SK-N-SH (cell line): ENCODE measurements around the gene PLXNB1. TPM values are rescaled to one million over a fixed set of nuclear protein-coding genes. Genes with fewer than 3 reads are reported as not detected.

ENCODE experiments used
- CTCF ChIA-PET: fragments of 300-600, 350-600 bp; formaldehyde crosslinking; extraction: SDS; loops from one replicate; lab custom pipeline; 2021; lab: Yijun Ruan, JAX
- POLR2A ChIA-PET: fragments of 350-600 bp; sonication (Branson Sonifier 250); formaldehyde crosslinking; extraction: SDS; loops from one replicate; lab custom pipeline; 2020; ENCODE audit warnings: antibody characterized with exemption, inconsistent platforms; lab: Yijun Ruan, JAX
- DNase-seq: peaks from one replicate; pipeline ENCODE4 v3.0.0; 2012
- H2AFZ ChIP-seq: fragments of 200-600 bp; sonication (generic); 2 replicates; pipeline ENCODE4 v1.8.1; 2016; ENCODE audit warnings: antibody characterized with exemption, mild to moderate bottlenecking, low read depth
- H3F3A ChIP-seq: fragments of 200-600 bp; sonication (generic); replicated peaks from 2 replicates; pipeline ENCODE3; 2016; ENCODE audit warnings: antibody characterized with exemption, mild to moderate bottlenecking; ENCODE audit not compliant: insufficient read depth
- H3K27ac ChIP-seq, 2 experiments: fragments of 200-500 bp in 1 of 2; fragments of 200-600 bp in 1 of 2; sonication (Bioruptor generic) in 1 of 2; sonication (generic), shearing (Covaris generic) in 1 of 2; 2 replicates each; pipeline versions ENCODE4 v1.5.1 to v1.6.1; 2014 to 2016; ENCODE audit warnings: low read depth in 2 of 2, inconsistent platforms in 1 of 2, low read length in 1 of 2, mild to moderate bottlenecking in 1 of 2, mixed read lengths in 1 of 2
- H3K27me3 ChIP-seq: fragments of 200-600 bp; sonication (generic), shearing (Covaris generic); 2 replicates; pipeline ENCODE4 v1.6.1; 2016; ENCODE audit warnings: mixed run types; ENCODE audit not compliant: insufficient read depth
- H3K36me3 ChIP-seq, 2 experiments: fragments of 200-500 bp in 1 of 2; fragments of 200-600 bp in 1 of 2; sonication (Bioruptor generic) in 1 of 2; sonication (generic) in 1 of 2; replicated peaks in 1 of 2; 2 replicates each; pipeline versions ENCODE3 to v1.5.1; 2014 to 2016; ENCODE audit warnings: low read length in 1 of 2, mild to moderate bottlenecking in 1 of 2; ENCODE audit not compliant: insufficient read depth in 2 of 2, control insufficient read depth in 1 of 2
- H3K4me1 ChIP-seq, 2 experiments: fragments of 200-500 bp in 1 of 2; fragments of 200-600 bp in 1 of 2; sonication (Bioruptor generic) in 1 of 2; sonication (generic), shearing (Covaris generic) in 1 of 2; 2 replicates each; pipeline versions ENCODE4 v1.5.1 to v1.6.1; 2014 to 2016; ENCODE audit warnings: low read depth in 1 of 2, low read length in 1 of 2, mixed run types in 1 of 2; ENCODE audit not compliant: insufficient read depth in 2 of 2, control insufficient read depth in 1 of 2
- H3K4me2 ChIP-seq: fragments of 200-600 bp; sonication (generic), shearing (Covaris generic); 2 replicates; pipeline ENCODE4 v1.6.1; 2017; ENCODE audit warnings: mixed run types
- H3K4me3 ChIP-seq, 2 experiments: fragments of 200-500 bp in 1 of 2; fragments of 200-600 bp in 1 of 2; sonication (Bioruptor generic) in 1 of 2; sonication (generic), shearing (Covaris generic) in 1 of 2; 2 replicates each; pipeline versions ENCODE4 v1.5.1 to v1.8.1; 2014 to 2016; ENCODE audit warnings: low read depth in 2 of 2, inconsistent platforms in 1 of 2, low read length in 1 of 2, mild to moderate bottlenecking in 1 of 2, mixed read lengths in 1 of 2, moderate library complexity in 1 of 2
- H3K79me2 ChIP-seq: fragments of 200-600 bp; sonication (generic); 2 replicates; pipeline ENCODE4 v1.8.1; 2017; ENCODE audit warnings: mild to moderate bottlenecking; ENCODE audit not compliant: insufficient read depth
- H3K9ac ChIP-seq: fragments of 200-600 bp; sonication (generic); 2 replicates; pipeline ENCODE4 v1.6.1; 2017; ENCODE audit warnings: mixed run types
- H3K9me2 ChIP-seq: fragments of 200-600 bp; sonication (generic); 2 replicates; pipeline ENCODE4 v1.6.1; 2017; ENCODE audit warnings: mixed run types
- H3K9me3 ChIP-seq: fragments of 200-600 bp; sonication (generic); 2 replicates; pipeline ENCODE4 v1.6.1; 2017; ENCODE audit warnings: mixed run types, mild to moderate bottlenecking, moderate library complexity
- H4K20me1 ChIP-seq: fragments of 200-600 bp; sonication (generic); 2 replicates; pipeline ENCODE4 v1.6.1; 2017; ENCODE audit warnings: mild to moderate bottlenecking, mixed run types; ENCODE audit not compliant: insufficient read depth
- EP300 ChIP-seq, 2 experiments: IDR thresholded peaks; 2 replicates each; pipeline versions ENCODE4 v1.4.0 to v1.6.1; 2012; ENCODE audit warnings: borderline replicate concordance in 1 of 2, low read depth in 1 of 2, low read length in 1 of 2
- FOXJ3 ChIP-seq: sonication (generic); formaldehyde crosslinking; IDR thresholded peaks from 2 replicates; pipeline ENCODE4 v1.5.1; 2020; ENCODE audit warnings: mild to moderate bottlenecking, missing genetic modification reagents
- GATA2 ChIP-seq: sonication (generic); formaldehyde crosslinking; IDR thresholded peaks from 2 replicates; pipeline ENCODE4 v1.5.0; 2020; ENCODE audit warnings: mild to moderate bottlenecking, missing genetic modification reagents
- SIN3A ChIP-seq: IDR thresholded peaks from 2 replicates; pipeline ENCODE4 v1.6.1; 2012; ENCODE audit warnings: low read depth, mild to moderate bottlenecking, low read length, moderate library complexity, borderline replicate concordance
- USF1 ChIP-seq: IDR thresholded peaks from 2 replicates; pipeline ENCODE4 v1.4.0; 2012; ENCODE audit warnings: low read depth, borderline replicate concordance
- USF2 ChIP-seq: fragments of 150-350 bp; IDR thresholded peaks from 2 replicates; pipeline ENCODE4 v1.6.1; 2017; ENCODE audit warnings: antibody characterized with exemption, low read length, low read depth, borderline replicate concordance
- ZBTB33 ChIP-seq: IDR thresholded peaks from 2 replicates; pipeline ENCODE4 v1.4.0; 2012; ENCODE audit warnings: low read depth, borderline replicate concordance
- WGBS: methylation state at CpG from one replicate; pipeline ENCODE4 v1.1.6; 2017; ENCODE audit warnings: low lambda C conversion rate; 5-methylcytosine and 5-hydroxymethylcytosine counted together
- polyA plus RNA-seq, 3 experiments: library from polyadenylated mRNA; depleted of rRNA; stranded (reverse); fragments of >200 nt; gene quantifications; 2 replicates each; pipeline ENCODE4 v1.2.3, GENCODE V29; 2012

PLXNB1 gene
- polyA plus RNA-seq, 1 of the 3 experiments (the other 2 are of a cell fraction): 39.8 TPM

GRCh38 chr3:48417529-48418108, 12.3 kb downstream of the PLXNB1 start:
- Histone ChIP-seq H3K27ac (no peak overlapping the region), H3K4me3 (no peak overlapping the region), H3K9me3 (no peaks in the 10 kb centered on the region), H4K20me1 (no peaks in the 10 kb centered on the region), H3K79me2 (peaks cover 5% of the 10 kb centered on the region; the same call in 1 of the 2 replicates), H3K36me3 (peaks cover 0 to 65% of the 10 kb centered on the region in 2 experiments), H3K27me3 (no peaks in the 10 kb centered on the region), H2AFZ (no peak overlapping the region), H3K4me2 (no peak overlapping the region), H3K4me1 (peaks cover 0 to 16% of the 10 kb centered on the region in 2 experiments; a peak in 1 of 4 replicates), H3K9ac (no peak overlapping the region), H3K9me2 (no peaks in the 10 kb centered on the region), H3F3A (no peaks in the 10 kb centered on the region)
- ChIA-PET POLR2A (no interaction called here), CTCF (interaction anchor here (8.7 to 14.1 kb wide), 2 partner anchors 17 to 18 kb away, joined by 61 to 156 read pairs; no protein-coding TSS in a partner anchor)
- TF ChIP-seq USF2: no peak
- no peak for TF ChIP-seq USF1
- TF ChIP-seq GATA2 (CRISPR knock-in tag): no peak
- no peak for TF ChIP-seq SIN3A
- TF ChIP-seq FOXJ3: no peak
- no peak for TF ChIP-seq ZBTB33
- 81% methylated on average over 9 of the region's 14 CpGs for WGBS
- no peak for DNase-seq

- Histone ChIP-seq H3K27me3 (no peaks in the 10 kb centered on the region), H3K27ac (no peak overlapping the region), H3F3A (no peaks in the 10 kb centered on the region), H3K4me1 (peaks cover 0 to 7% of the 10 kb centered on the region in 2 experiments; a peak in 1 of 4 replicates), H3K9me3 (no peaks in the 10 kb centered on the region), H3K9me2 (no peaks in the 10 kb centered on the region), H2AFZ (no peak overlapping the region), H3K4me3 (no peak overlapping the region), H3K9ac (no peak overlapping the region), H4K20me1 (no peaks in the 10 kb centered on the region), H3K79me2 (no peaks in the 10 kb centered on the region), H3K36me3 (peaks cover 0 to 72% of the 10 kb centered on the region in 2 experiments), H3K4me2 (no peak overlapping the region)
- ChIA-PET POLR2A (interaction anchor here (0.6 kb wide), 1 partner anchor 43 kb away, joined by 3 read pairs; no protein-coding TSS in a partner anchor), CTCF (interaction anchor here (1.2 to 14.1 kb wide), 3 partner anchors 16 to 117 kb away, joined by 3 to 156 read pairs (median 61); no protein-coding TSS in a partner anchor)
- DNase-seq: no peak
- 93% methylated on average over 4 of the region's 4 CpGs for WGBS
- TF ChIP-seq EP300 (IDR thresholded peaks at IDR 0.05; ENCODE audit: borderline replicate concordance in 1 of 2, low read depth in 1 of 2, low read length in 1 of 2): no peak
Measured at GRCh38 chr3:48416546-48416945, 13.3 kb downstream of the PLXNB1 start.
